ENCODE results near the gene ACSM3. TPM values are rescaled to one million over a fixed set of nuclear protein-coding genes. Genes with fewer than 3 reads are reported as not detected.

The ACSM3 gene
- total RNA-seq, 5 donors from 2014 or later (not counting 1 experiment from before 2014, with no cell fraction given) = 6.4 to 9.2 (median 8.9) TPM

- Histone ChIP-seq H3K27ac (ENCODE audit: low read length) (peak within 1 kb of the TSS; percentile 100), H3K4me1 (ENCODE audit: control insufficient read depth in 1 of 2, extremely low read depth in 1 of 2, insufficient read depth in 2 of 2, low read length in 2 of 2) (peaks cover 10 to 31% of the 10 kb centered on the region in 2 experiments), H3K27me3 (replicated peaks in 1 of 2; ENCODE audit: control insufficient read depth in 2 of 2, extremely low read depth in 1 of 2, insufficient read depth in 2 of 2, low read length in 1 of 2) (no peaks in the 10 kb centered on the region), H3K4me3 (ENCODE audit: control insufficient read depth in 1 of 2, extremely low read depth in 1 of 2, low read length in 1 of 2) (peak within 1 kb of the TSS; percentile 97 to 100), H3K9me3 (no peaks in the 10 kb centered on the region), H3K36me3 (ENCODE audit: control insufficient read depth in 2 of 2, extremely low read depth in 1 of 2, insufficient read depth in 1 of 2, low read length in 1 of 2) (peaks cover 6 to 20% of the 10 kb centered on the region in 2 donors)
- Mint-ChIP-seq H3K27ac (peak within 1 kb of the TSS; percentile 96 to 98), H3K4me1 (peaks cover 27 to 30% (median 29%) of the 10 kb centered on the region in 3 donors), H3K9me3 (peaks cover 0 to 4% (median 3%) of the 10 kb centered on the region in 3 donors), H3K4me3 (peak within 1 kb of the TSS; percentile 93 to 94 (median 94)), H3K36me3 (peaks cover 11% of the 10 kb centered on the region), H3K27me3 (no peaks in the 10 kb centered on the region)
- WGBS (ENCODE audit: insufficient coverage) = under 1% methylated on average over 39 of the region's 42 CpGs
- ChIA-PET POLR2A (interaction anchor here in 1 of 2 donors (0.6 to 1.0 kb wide), 2 partner anchors 1214 to 1264 kb away, joined by 3 read pairs; no protein-coding TSS in a partner anchor), CTCF (interaction anchor here (0.6 to 1.9 kb wide), 5 partner anchors 23 to 1447 kb away, joined by 3 to 5 read pairs (median 4); no protein-coding TSS in a partner anchor)
- ATAC-seq (replicated peaks in 1 of 4) (peak; percentile 91 to 95 (median 92)), DNase-seq (peak; percentile 93 to 99 (median 97))
Measured at GRCh38 chr16:20741554-20742285, 22.1 kb upstream of the ACSM3 start, which contains the start of gene THUMPD1. TSS of gene THUMPD1 (minus strand) at chr16:20741818. CDS start at chr16:20741739, 79 bp downstream.

- no peaks in the 10 kb centered on the region for H3K27me3 Mint-ChIP-seq
- H3K4me3 Mint-ChIP-seq = no peak overlapping the region
- ATAC-seq (replicated peaks in 1 of 4) (no peak), DNase-seq (no peak)
- Histone ChIP-seq H3K27ac (ENCODE audit: low read length) (no peak overlapping the region), H3K9me3 (no peaks in the 10 kb centered on the region), H3K4me3 (ENCODE audit: control insufficient read depth in 1 of 2, extremely low read depth in 1 of 2, low read length in 1 of 2) (no peak overlapping the region), H3K27me3 (replicated peaks in 1 of 2; ENCODE audit: control insufficient read depth in 2 of 2, extremely low read depth in 1 of 2, insufficient read depth in 2 of 2, low read length in 1 of 2) (no peaks in the 10 kb centered on the region), H3K4me1 (ENCODE audit: control insufficient read depth in 1 of 2, extremely low read depth in 1 of 2, insufficient read depth in 2 of 2, low read length in 2 of 2) (peaks cover 10 to 27% of the 10 kb centered on the region in 2 experiments), H3K36me3 (ENCODE audit: control insufficient read depth in 2 of 2, extremely low read depth in 1 of 2, insufficient read depth in 1 of 2, low read length in 1 of 2) (peaks cover 3 to 4% of the 10 kb centered on the region in 2 donors)
- H3K36me3 Mint-ChIP-seq = peaks cover 13% of the 10 kb centered on the region
- ChIA-PET POLR2A (no interaction called here), CTCF (no interaction called here)
- H3K4me1 Mint-ChIP-seq = peaks cover 19 to 24% (median 21%) of the 10 kb centered on the region in 3 donors
- H3K27ac Mint-ChIP-seq = no peak overlapping the region
- peaks cover 6 to 16% (median 11%) of the 10 kb centered on the region in 3 donors for H3K9me3 Mint-ChIP-seq
Measured at GRCh38 chr16:20743591-20743990, 20.2 kb upstream of the ACSM3 start.

GRCh38 chr16:20744922-20745440, 18.8 kb upstream of the ACSM3 start:
- ChIA-PET CTCF (no interaction called here), POLR2A (no interaction called here)
- no peaks in the 10 kb centered on the region for H3K27me3 ChIP-seq (replicated peaks in 1 of 2; ENCODE audit: control insufficient read depth in 2 of 2, extremely low read depth in 1 of 2, insufficient read depth in 2 of 2, low read length in 1 of 2)
- Mint-ChIP-seq H3K27me3 (no peaks in the 10 kb centered on the region), H3K36me3 (peaks cover 9% of the 10 kb centered on the region), H3K9me3 (peaks cover 6 to 16% (median 11%) of the 10 kb centered on the region in 3 donors), H3K4me3 (no peak overlapping the region), H3K4me1 (peaks cover 12 to 14% (median 12%) of the 10 kb centered on the region in 3 donors), H3K27ac (no peak overlapping the region)
- DNase-seq (no peak), ATAC-seq (replicated peaks in 1 of 4) (no peak)
- H3K36me3 ChIP-seq (ENCODE audit: control insufficient read depth in 2 of 2, extremely low read depth in 1 of 2, insufficient read depth in 1 of 2, low read length in 1 of 2) = no peaks in the 10 kb centered on the region
- H3K4me3 ChIP-seq (ENCODE audit: control insufficient read depth in 1 of 2, extremely low read depth in 1 of 2, low read length in 1 of 2) = no peak overlapping the region
- H3K27ac ChIP-seq (ENCODE audit: low read length) = no peak overlapping the region
- peaks cover 6 to 17% of the 10 kb centered on the region in 2 experiments for H3K4me1 ChIP-seq (ENCODE audit: control insufficient read depth in 1 of 2, extremely low read depth in 1 of 2, insufficient read depth in 2 of 2, low read length in 2 of 2)
- WGBS (ENCODE audit: insufficient coverage) = 81% methylated on average over 4 of the region's 7 CpGs
- H3K9me3 ChIP-seq = no peaks in the 10 kb centered on the region

- CTCF ChIA-PET = no interaction called here
- no peaks in the 10 kb centered on the region for H3K36me3 ChIP-seq (ENCODE audit: control insufficient read depth in 2 of 2, extremely low read depth in 1 of 2, insufficient read depth in 1 of 2, low read length in 1 of 2)
Measured at GRCh38 chr16:20746461-20746860, 17.4 kb upstream of the ACSM3 start.

GRCh38 chr16:20747030-20747816, 16.6 kb upstream of the ACSM3 start:
- no peak overlapping the region for H3K4me3 Mint-ChIP-seq
- Histone ChIP-seq H3K27ac (ENCODE audit: low read length) (no peak overlapping the region), H3K4me1 (ENCODE audit: control insufficient read depth in 1 of 2, extremely low read depth in 1 of 2, insufficient read depth in 2 of 2, low read length in 2 of 2) (peaks cover 0 to 1% of the 10 kb centered on the region in 2 experiments), H3K36me3 (ENCODE audit: control insufficient read depth in 2 of 2, extremely low read depth in 1 of 2, insufficient read depth in 1 of 2, low read length in 1 of 2) (no peaks in the 10 kb centered on the region), H3K9me3 (no peaks in the 10 kb centered on the region), H3K27me3 (replicated peaks in 1 of 2; ENCODE audit: control insufficient read depth in 2 of 2, extremely low read depth in 1 of 2, insufficient read depth in 2 of 2, low read length in 1 of 2) (no peaks in the 10 kb centered on the region), H3K4me3 (ENCODE audit: control insufficient read depth in 1 of 2, extremely low read depth in 1 of 2, low read length in 1 of 2) (no peak overlapping the region)
- no peak overlapping the region for H3K27ac Mint-ChIP-seq
- no peaks in the 10 kb centered on the region for H3K27me3 Mint-ChIP-seq
- DNase-seq (no peak), ATAC-seq (replicated peaks in 1 of 4) (no peak)
- ChIA-PET CTCF (no interaction called here), POLR2A (no interaction called here)
- peaks cover 0 to under 1% (median 0%) of the 10 kb centered on the region in 3 donors for H3K4me1 Mint-ChIP-seq
- H3K9me3 Mint-ChIP-seq = peaks cover 6 to 16% (median 11%) of the 10 kb centered on the region in 3 donors
- peaks cover 9% of the 10 kb centered on the region for H3K36me3 Mint-ChIP-seq
- WGBS (ENCODE audit: insufficient coverage) = 65% methylated on average over 4 of the region's 4 CpGs

More at GRCh38 chr16:20746461-20746860, 17.4 kb upstream of the ACSM3 start:
- POLR2A ChIA-PET = no interaction called here
- Mint-ChIP-seq H3K27ac (no peak overlapping the region), H3K9me3 (peaks cover 6 to 16% (median 11%) of the 10 kb centered on the region in 3 donors), H3K27me3 (no peaks in the 10 kb centered on the region), H3K4me1 (peaks cover 0 to 6% (median 5%) of the 10 kb centered on the region in 3 donors), H3K4me3 (no peak overlapping the region), H3K36me3 (peaks cover 9% of the 10 kb centered on the region)
- Histone ChIP-seq H3K4me1 (ENCODE audit: control insufficient read depth in 1 of 2, extremely low read depth in 1 of 2, insufficient read depth in 2 of 2, low read length in 2 of 2) (peaks cover 0 to 6% of the 10 kb centered on the region in 2 experiments), H3K27me3 (replicated peaks in 1 of 2; ENCODE audit: control insufficient read depth in 2 of 2, extremely low read depth in 1 of 2, insufficient read depth in 2 of 2, low read length in 1 of 2) (no peaks in the 10 kb centered on the region), H3K9me3 (no peaks in the 10 kb centered on the region), H3K4me3 (ENCODE audit: control insufficient read depth in 1 of 2, extremely low read depth in 1 of 2, low read length in 1 of 2) (no peak overlapping the region), H3K27ac (ENCODE audit: low read length) (no peak overlapping the region)
- ATAC-seq (replicated peaks in 1 of 4) (no peak), DNase-seq (no peak)
- 100% methylated on average over 1 of the region's 3 CpGs for WGBS (ENCODE audit: insufficient coverage)

- Histone ChIP-seq H3K27ac (ENCODE audit: low read length) (no peak overlapping the region), H3K9me3 (no peaks in the 10 kb centered on the region), H3K27me3 (replicated peaks in 1 of 2; ENCODE audit: control insufficient read depth in 2 of 2, extremely low read depth in 1 of 2, insufficient read depth in 2 of 2, low read length in 1 of 2) (no peaks in the 10 kb centered on the region), H3K4me3 (ENCODE audit: control insufficient read depth in 1 of 2, extremely low read depth in 1 of 2, low read length in 1 of 2) (no peak overlapping the region), H3K4me1 (ENCODE audit: control insufficient read depth in 1 of 2, extremely low read depth in 1 of 2, insufficient read depth in 2 of 2, low read length in 2 of 2) (no peaks in the 10 kb centered on the region), H3K36me3 (ENCODE audit: control insufficient read depth in 2 of 2, extremely low read depth in 1 of 2, insufficient read depth in 1 of 2, low read length in 1 of 2) (no peaks in the 10 kb centered on the region)
- ChIA-PET POLR2A (no interaction called here), CTCF (no interaction called here)
- Mint-ChIP-seq H3K4me1 (no peaks in the 10 kb centered on the region), H3K27me3 (peaks cover 0 to 7% of the 10 kb centered on the region in 2 donors), H3K9me3 (peaks cover 6 to 18% (median 14%) of the 10 kb centered on the region in 3 donors), H3K27ac (no peak overlapping the region), H3K4me3 (no peak overlapping the region), H3K36me3 (peaks cover 12% of the 10 kb centered on the region)
- WGBS (ENCODE audit: insufficient coverage) = no CpG with 5 or more reads among the region's 1 CpG
- ATAC-seq (replicated peaks in 1 of 4) (no peak), DNase-seq (no peak)
Measured at GRCh38 chr16:20749474-20749873, 14.3 kb upstream of the ACSM3 start.

Measured in T-cell (primary cell).